HT-29 (cell line): ENCODE data around the gene STK16. TPM values are rescaled to one million over a fixed set of nuclear protein-coding genes. Genes with fewer than 3 reads are reported as not detected.
"Not testable (repeated sequence)": the region's sequence is repeated elsewhere in the genome, so short reads cannot be mapped to it uniquely, and the experiment has no call there.

Experiments
- DNase-seq: peaks from one replicate; pipeline ENCODE4 v3.0.0-alpha.2; 2015; ENCODE audit warnings: low spot score
- total RNA-seq: library from RNA; depleted of rRNA; stranded (reverse); fragments of >200 nt; shearing (Covaris generic); gene quantifications from 2 replicates; pipeline ENCODE4 v1.2.3, GENCODE V29; 2014; rRNA removed

Gene STK16
- total RNA-seq = 18.3 and 19.9 TPM in 2 replicates

- peak; percentile 95 for DNase-seq
These were observed at the start of gene STK16, which contains the start of gene GLB1L for GRCh38 chr2:219245148-219245898. Gene STK16, plus strand, starts transcription at chr2:219245479. Its CDS starts 521 bp downstream, at chr2:219246000. Gene GLB1L, minus strand, starts transcription at chr2:219245444. Its CDS starts 1,871 bp downstream, at chr2:219243573.

GRCh38 chr2:219197388-219197787 is 47.9 kb upstream of the STK16 start:
- no peak for DNase-seq

GRCh38 chr2:219198974-219199373 is 46.3 kb upstream of the STK16 start:
- no peak for DNase-seq

GRCh38 chr2:219199470-219200211 is 45.6 kb upstream of the STK16 start:
- DNase-seq = no peak

GRCh38 chr2:219200502-219201326 is 44.6 kb upstream of the STK16 start:
- DNase-seq = not testable (repeated sequence)

- DNase-seq = not testable (repeated sequence)
These were observed 43.9 kb upstream of the STK16 start for GRCh38 chr2:219201331-219201730.

GRCh38 chr2:219204425-219205164 is 40.7 kb upstream of the STK16 start:
- no peak for DNase-seq

- no peak for DNase-seq
These were observed 40.1 kb upstream of the STK16 start for GRCh38 chr2:219205165-219205538.

- DNase-seq = no peak
These were observed 39.3 kb upstream of the STK16 start for GRCh38 chr2:219205981-219206327.

GRCh38 chr2:219206328-219207133 is 38.7 kb upstream of the STK16 start, which contains the start of gene ZFAND2B:
Gene ZFAND2B, plus strand, starts transcription at chr2:219206782. Its CDS starts 206 bp downstream, at chr2:219206988.
- peak; percentile 92 for DNase-seq

GRCh38 chr2:219207134-219207883 is 38.0 kb upstream of the STK16 start:
- no peak for DNase-seq

- DNase-seq = peak; percentile 46
These were observed 37.2 kb upstream of the STK16 start for GRCh38 chr2:219207884-219208740.

- no peak for DNase-seq
These were observed 35.8 kb upstream of the STK16 start for GRCh38 chr2:219209236-219210195.

- no peak for DNase-seq
These were observed 34.9 kb upstream of the STK16 start for GRCh38 chr2:219210196-219210885.

- no peak for DNase-seq
These were observed 34.4 kb upstream of the STK16 start for GRCh38 chr2:219210886-219211362.

- DNase-seq = no peak
These were observed 32.3 kb upstream of the STK16 start for GRCh38 chr2:219213026-219213415.
